ENCODE measurements around the gene ECM1. TPM values are rescaled to one million over a fixed set of nuclear protein-coding genes. Genes with fewer than 3 reads are reported as not detected.

The ECM1 gene
- total RNA-seq, 1 experiment from 2014 or later, result 61.2 TPM

GRCh38 chr1:150514913-150515327 lies 7.0 kb downstream of the ECM1 start:
- TSS peak; percentile 83 for BruUV-seq (replicated peaks)
- POLR2A ChIA-PET (ENCODE audit: low non-redundant PET), result interaction anchor here (0.5 kb wide), 1 partner anchor 33 kb away, joined by 3 read pairs; no protein-coding TSS in a partner anchor
- Histone ChIP-seq H3K27ac (ENCODE audit: low read depth, low read length, poor library complexity, severe bottlenecking) (peak overlapping the region; percentile 52), H3K4me1 (ENCODE audit: insufficient read depth, low read length, poor library complexity, severe bottlenecking) (no peaks in the 10 kb centered on the region), H3K9me3 (ENCODE audit: low read depth, low read length, poor library complexity, severe bottlenecking) (no peaks in the 10 kb centered on the region), H3K27me3 (replicated peaks; ENCODE audit: insufficient read depth, low read depth, low read length, poor library complexity) (no peaks in the 10 kb centered on the region), H3K36me3 (ENCODE audit: insufficient read depth, low read length, poor library complexity, severe bottlenecking) (peaks cover 4% of the 10 kb centered on the region), H3K4me3 (ENCODE audit: low read depth, low read length, poor library complexity, severe bottlenecking) (peak overlapping the region; percentile 52)
- no peak for DNase-seq (ENCODE audit: low spot score)
- intact Hi-C loops (cut with micrococcal nuclease; ENCODE audit: unreplicated experiment), result no loop called here
- CTCF ChIA-PET, result interaction anchor here (1.6 kb wide), 1 partner anchor 18 kb away, joined by 6 read pairs; no protein-coding TSS in a partner anchor
- TF ChIP-seq CTCF (conservative IDR thresholded peaks at IDR 0.05; ENCODE audit: low read depth, low read length) (no peak), EZH2 (IDR thresholded peaks at IDR 0.05; ENCODE audit: borderline replicate concordance, low read depth, low read length, poor library complexity, severe bottlenecking) (no peak)

- ChIA-PET CTCF (interaction anchor here (0.6 to 1.6 kb wide), 3 partner anchors 17 to 267 kb away, joined by 3 to 6 read pairs (median 6); no protein-coding TSS in a partner anchor), POLR2A (ENCODE audit: low non-redundant PET) (interaction anchor here (0.5 to 0.7 kb wide), 3 partner anchors 27 to 149 kb away, joined by 3 to 5 read pairs (median 3); no protein-coding TSS in a partner anchor)
- peak within 1 kb of the TSS; percentile 52 for H3K27ac ChIP-seq (ENCODE audit: low read depth, low read length, poor library complexity, severe bottlenecking)
- H3K9me3 ChIP-seq (ENCODE audit: low read depth, low read length, poor library complexity, severe bottlenecking), result no peaks in the 10 kb centered on the region
- peaks cover 4% of the 10 kb centered on the region for H3K36me3 ChIP-seq (ENCODE audit: insufficient read depth, low read length, poor library complexity, severe bottlenecking)
- TF ChIP-seq CTCF (conservative IDR thresholded peaks at IDR 0.05; ENCODE audit: low read depth, low read length) (no peak), EZH2 (IDR thresholded peaks at IDR 0.05; ENCODE audit: borderline replicate concordance, low read depth, low read length, poor library complexity, severe bottlenecking) (no peak)
- no peaks in the 10 kb centered on the region for H3K4me1 ChIP-seq (ENCODE audit: insufficient read depth, low read length, poor library complexity, severe bottlenecking)
- BruUV-seq (replicated peaks), result no TSS peak
- peak; percentile 99 for DNase-seq (ENCODE audit: low spot score)
- H3K4me3 ChIP-seq (ENCODE audit: low read depth, low read length, poor library complexity, severe bottlenecking), result peak within 1 kb of the TSS; percentile 52
- intact Hi-C loops (cut with micrococcal nuclease; ENCODE audit: unreplicated experiment), result no loop called here
- no peaks in the 10 kb centered on the region for H3K27me3 ChIP-seq (replicated peaks; ENCODE audit: insufficient read depth, low read depth, low read length, poor library complexity)
These were observed 7.6 kb downstream of the ECM1 start, which contains the start of gene FALEC for GRCh38 chr1:150515328-150516049. Gene FALEC, plus strand, starts transcription at chr1:150515752.

- POLR2A ChIA-PET (ENCODE audit: low non-redundant PET), result interaction anchor here (0.5 to 0.7 kb wide), 3 partner anchors 10 to 150 kb away, joined by 3 to 5 read pairs (median 4); no protein-coding TSS in a partner anchor
- BruUV-seq (replicated peaks), result no TSS peak
- Histone ChIP-seq H3K27me3 (replicated peaks; ENCODE audit: insufficient read depth, low read depth, low read length, poor library complexity) (no peaks in the 10 kb centered on the region), H3K36me3 (ENCODE audit: insufficient read depth, low read length, poor library complexity, severe bottlenecking) (peaks cover 4% of the 10 kb centered on the region), H3K9me3 (ENCODE audit: low read depth, low read length, poor library complexity, severe bottlenecking) (no peaks in the 10 kb centered on the region), H3K4me1 (ENCODE audit: insufficient read depth, low read length, poor library complexity, severe bottlenecking) (no peaks in the 10 kb centered on the region), H3K4me3 (ENCODE audit: low read depth, low read length, poor library complexity, severe bottlenecking) (peak overlapping the region; percentile 52), H3K27ac (ENCODE audit: low read depth, low read length, poor library complexity, severe bottlenecking) (no peak overlapping the region)
- no peak for TF ChIP-seq EZH2 (IDR thresholded peaks at IDR 0.05; ENCODE audit: borderline replicate concordance, low read depth, low read length, poor library complexity, severe bottlenecking)
- no peak for TF ChIP-seq CTCF (conservative IDR thresholded peaks at IDR 0.05; ENCODE audit: low read depth, low read length)
- intact Hi-C loops (cut with micrococcal nuclease; ENCODE audit: unreplicated experiment), result no loop called here
- DNase-seq (ENCODE audit: low spot score), result peak; percentile 57
- CTCF ChIA-PET, result interaction anchor here (0.6 to 1.6 kb wide), 3 partner anchors 17 to 267 kb away, joined by 3 to 6 read pairs (median 6); no protein-coding TSS in a partner anchor
These were observed 8.2 kb downstream of the ECM1 start for GRCh38 chr1:150516050-150516591.

Data from A673 (cell line).